SJCRH30 (cell line): ENCODE data around the gene TMEM53. TPM values are rescaled to one million over a fixed set of nuclear protein-coding genes. Genes with fewer than 3 reads are reported as not detected.
"Not testable (repeated sequence)": the region's sequence is repeated elsewhere in the genome, so short reads cannot be mapped to it uniquely, and the experiment has no call there.

Experiments used
- DNase-seq, 2 experiments: peaks; one replicate each; pipeline ENCODE4 v3.0.0-alpha.2; 2015 to 2020
- H3K27ac ChIP-seq: fragments of 250-450 bp; sonication (Bioruptor Pico); 2 replicates; pipeline ENCODE4 v1.5.1; 2020; ENCODE audit warnings: mild to moderate bottlenecking, moderate library complexity
- H3K27me3 ChIP-seq: fragments of 250-450 bp; sonication (Bioruptor Pico); 2 replicates; pipeline ENCODE4 v1.5.1; 2020; ENCODE audit warnings: mild to moderate bottlenecking, moderate library complexity
- H3K36me3 ChIP-seq: fragments of 250-450 bp; sonication (Bioruptor Pico); 2 replicates; pipeline ENCODE4 v1.5.1; 2020; ENCODE audit warnings: mild to moderate bottlenecking, moderate library complexity
- H3K4me1 ChIP-seq: fragments of 250-450 bp; sonication (Bioruptor Pico); 2 replicates; pipeline ENCODE4 v1.5.1; 2020; ENCODE audit warnings: mild to moderate bottlenecking, moderate library complexity
- H3K4me3 ChIP-seq: fragments of 250-450 bp; sonication (Bioruptor Pico); 2 replicates; pipeline ENCODE4 v1.5.1; 2020; ENCODE audit warnings: mild to moderate bottlenecking, moderate library complexity
- H3K9me3 ChIP-seq: fragments of 250-450 bp; sonication (Bioruptor Pico); replicated peaks from 2 replicates; pipeline ENCODE4 v1.5.1; 2020; ENCODE audit warnings: mild to moderate bottlenecking, moderate library complexity
- total RNA-seq: library from RNA; depleted of rRNA; stranded (reverse); fragments of >200 nt; shearing (Covaris generic); gene quantifications from 2 replicates; pipeline ENCODE4 v1.2.3, GENCODE V29; 2014

TMEM53 gene
- total RNA-seq, 1 experiment from 2014 or later, result 2.3 TPM

DNA sequence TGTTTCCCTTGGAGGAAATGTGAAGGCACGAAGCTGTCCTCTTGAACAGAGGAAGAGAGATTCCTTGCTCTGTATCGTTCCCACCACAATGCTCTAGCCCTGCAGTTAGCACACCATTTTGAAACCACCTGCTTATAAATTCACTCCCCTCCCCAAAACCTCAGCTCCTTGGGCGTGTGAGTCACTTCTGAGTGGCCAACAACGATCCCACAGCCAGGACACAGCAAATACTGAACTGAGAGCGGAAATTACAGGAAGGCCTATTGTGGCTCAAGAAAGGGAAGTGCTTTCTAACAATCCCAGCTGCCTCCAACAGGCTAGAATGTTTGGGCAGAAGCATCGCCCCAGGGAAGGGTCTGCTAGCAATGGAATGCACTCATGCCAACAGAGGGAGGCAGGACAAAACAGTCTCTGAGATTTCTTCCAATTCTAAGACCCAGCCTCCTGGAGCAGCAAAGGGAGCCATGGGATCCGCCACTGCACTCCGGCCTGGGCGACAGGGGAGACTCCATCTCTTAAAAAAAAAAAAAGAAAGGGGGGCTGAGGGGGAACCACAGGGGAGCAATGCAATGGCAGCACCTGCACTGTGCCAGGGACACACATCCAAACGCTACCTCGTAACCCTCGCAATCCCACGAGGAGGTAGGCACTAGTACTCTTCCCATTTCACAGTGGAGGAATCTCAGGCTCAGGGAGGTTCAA lies 1.9 kb downstream of the TMEM53 start:
- Histone ChIP-seq H3K9me3 (no peaks in the 10 kb centered on the region; the same call in 1 of the 2 replicates), H3K4me1 (peaks cover 32% of the 10 kb centered on the region), H3K36me3 (no peaks in the 10 kb centered on the region), H3K27me3 (no peaks in the 10 kb centered on the region), H3K27ac (peak overlapping the region; percentile 16), H3K4me3 (no peak overlapping the region)
- peak; percentile 83 to 90 for DNase-seq

DNA sequence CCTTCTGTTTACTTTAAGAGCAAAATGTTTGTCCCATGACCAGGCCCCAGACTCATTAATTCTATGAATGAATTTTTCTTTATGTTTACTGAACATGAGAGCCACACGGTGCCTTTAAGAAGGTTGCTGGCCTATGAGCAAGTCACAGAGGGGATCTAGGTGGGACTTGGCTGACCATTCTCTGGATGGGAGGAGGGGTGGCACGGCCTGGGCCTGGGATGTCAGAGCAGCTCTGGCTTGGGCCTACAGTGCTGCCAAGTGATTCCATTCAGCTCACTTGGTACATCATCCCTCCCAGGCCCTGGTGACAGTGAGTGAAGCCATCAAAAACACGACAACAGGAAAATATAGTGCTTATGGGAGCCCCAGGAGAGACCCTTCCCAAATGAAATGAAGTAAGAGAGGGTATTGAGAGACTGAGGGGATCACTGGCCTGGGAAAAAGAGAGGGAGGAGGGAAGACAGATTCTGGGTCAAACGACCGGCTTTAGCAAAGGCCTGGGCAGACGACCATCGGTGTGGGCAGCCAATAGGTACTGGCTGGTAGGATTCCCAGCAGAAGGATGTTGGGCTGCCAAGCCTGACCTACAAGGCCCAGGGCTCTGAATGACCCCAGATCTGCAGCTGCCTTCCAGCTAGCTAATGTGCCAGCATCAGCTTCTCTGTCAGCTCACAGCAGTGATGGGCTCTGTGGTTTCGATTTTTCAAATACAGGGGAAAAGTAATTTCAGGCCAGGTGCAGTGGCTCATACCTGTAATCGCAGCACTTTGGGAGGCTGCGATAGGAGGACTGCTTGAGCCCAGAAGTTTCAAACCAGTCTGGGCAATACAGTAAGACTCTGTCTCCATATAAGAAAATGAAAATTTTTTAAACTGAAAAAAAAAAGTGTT lies 3.3 kb downstream of the TMEM53 start:
- Histone ChIP-seq H3K27me3 (no peaks in the 10 kb centered on the region), H3K36me3 (no peaks in the 10 kb centered on the region), H3K4me1 (peaks cover 20% of the 10 kb centered on the region), H3K27ac (no peak overlapping the region), H3K4me3 (no peak overlapping the region), H3K9me3 (no peaks in the 10 kb centered on the region)
- no peak for DNase-seq

DNA sequence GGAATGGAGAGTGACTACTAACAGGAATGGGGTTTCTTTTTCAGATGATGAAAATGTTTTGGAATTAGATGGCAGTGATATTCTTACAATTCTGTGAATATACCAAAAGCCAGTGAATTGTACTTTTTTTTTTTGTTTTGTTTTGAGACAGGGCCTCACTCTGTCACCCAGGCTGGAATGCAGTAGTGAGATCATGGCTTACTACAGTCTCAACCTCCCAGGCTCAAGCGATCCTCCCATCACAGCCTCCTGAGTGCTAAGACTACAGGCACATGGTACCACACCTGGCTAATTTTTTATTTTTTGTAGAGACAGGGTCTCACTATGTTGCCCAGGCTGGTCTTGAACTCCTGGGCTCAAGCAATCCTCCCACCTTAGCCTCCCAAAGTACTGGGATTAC lies 7.6 kb downstream of the TMEM53 start:
- H3K4me1 ChIP-seq, H3K9me3 ChIP-seq, H3K27ac ChIP-seq, DNase-seq, H3K4me3 ChIP-seq, H3K36me3 ChIP-seq, H3K27me3 ChIP-seq: not testable (repeated sequence)

DNA sequence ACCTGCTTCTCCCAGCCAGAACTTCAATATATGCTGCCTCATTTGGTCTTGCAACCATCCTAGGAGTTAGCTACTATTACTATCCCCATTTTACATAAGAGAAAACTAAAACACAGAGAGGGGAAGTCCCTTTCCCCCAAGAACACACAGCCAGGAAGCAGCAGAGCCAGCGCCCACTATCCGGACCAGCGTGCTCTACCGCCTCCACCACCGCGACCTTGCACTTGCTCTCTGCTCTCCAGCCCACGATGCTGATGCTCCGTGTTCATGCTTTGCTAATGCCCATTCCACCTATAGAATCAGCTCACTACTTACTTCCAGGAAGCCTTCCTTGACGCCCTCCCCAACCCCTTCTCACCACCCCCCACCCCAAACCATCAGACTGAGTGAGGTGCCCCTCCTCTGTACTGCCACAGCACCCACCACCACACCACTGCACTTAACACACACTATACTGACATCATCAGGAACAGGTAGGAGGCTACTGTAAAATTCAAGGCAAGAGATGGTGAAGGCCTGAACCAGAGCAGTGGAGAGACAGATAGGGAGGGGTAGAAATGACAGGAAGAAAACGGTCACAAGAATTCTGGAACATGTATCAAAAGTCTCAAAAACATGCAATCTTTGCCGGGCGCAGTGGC lies 9.4 kb downstream of the TMEM53 start:
- Histone ChIP-seq H3K27me3 (no peaks in the 10 kb centered on the region), H3K27ac (no peak overlapping the region), H3K36me3 (no peaks in the 10 kb centered on the region), H3K9me3 (no peaks in the 10 kb centered on the region), H3K4me1 (peaks cover 6% of the 10 kb centered on the region), H3K4me3 (no peak overlapping the region)
- no peak for DNase-seq

DNA sequence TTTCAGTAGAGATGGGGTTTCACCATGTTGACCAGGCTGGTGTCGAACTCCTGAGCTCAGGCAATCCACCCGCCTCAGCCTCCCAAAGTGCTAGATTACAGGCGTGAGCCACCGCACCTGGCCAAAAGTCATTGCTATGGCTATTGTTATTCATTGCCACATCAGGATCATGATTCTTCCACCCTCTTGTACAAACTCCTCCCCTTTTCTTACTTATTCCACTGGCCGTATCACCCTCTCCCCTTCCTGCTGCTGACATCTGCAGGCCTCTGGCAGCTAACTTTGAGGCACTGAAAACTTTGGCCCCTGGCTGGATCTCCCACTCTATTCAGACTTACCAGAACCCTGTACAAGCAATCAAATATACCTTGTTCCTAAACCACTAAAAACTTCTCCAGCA lies 10.9 kb downstream of the TMEM53 start:
- DNase-seq, result no peak
- Histone ChIP-seq H3K9me3 (no peaks in the 10 kb centered on the region), H3K4me1 (peaks cover 7% of the 10 kb centered on the region), H3K27ac (no peak overlapping the region), H3K36me3 (no peaks in the 10 kb centered on the region), H3K27me3 (no peaks in the 10 kb centered on the region), H3K4me3 (no peak overlapping the region)

DNA sequence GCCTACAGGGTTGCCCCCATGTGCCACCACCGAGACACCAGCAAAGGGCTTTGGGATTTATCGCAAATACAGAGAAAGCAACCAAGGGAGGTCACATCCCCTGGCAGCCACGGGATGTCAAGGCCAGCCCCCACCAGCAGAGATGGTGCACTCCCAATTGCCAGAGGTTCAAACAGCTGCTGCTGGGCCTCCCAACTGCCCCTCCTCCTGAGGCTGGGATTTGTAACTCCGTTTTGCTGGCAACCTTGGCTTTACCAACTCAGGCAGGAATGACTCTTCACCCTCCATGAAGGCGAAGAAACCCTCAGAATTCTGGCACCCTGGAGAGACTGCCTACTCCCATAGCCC lies 11.6 kb downstream of the TMEM53 start:
- peak in 1 of 2 experiments; percentile 58 for DNase-seq
- Histone ChIP-seq H3K27ac (no peak overlapping the region), H3K36me3 (no peaks in the 10 kb centered on the region)

DNA sequence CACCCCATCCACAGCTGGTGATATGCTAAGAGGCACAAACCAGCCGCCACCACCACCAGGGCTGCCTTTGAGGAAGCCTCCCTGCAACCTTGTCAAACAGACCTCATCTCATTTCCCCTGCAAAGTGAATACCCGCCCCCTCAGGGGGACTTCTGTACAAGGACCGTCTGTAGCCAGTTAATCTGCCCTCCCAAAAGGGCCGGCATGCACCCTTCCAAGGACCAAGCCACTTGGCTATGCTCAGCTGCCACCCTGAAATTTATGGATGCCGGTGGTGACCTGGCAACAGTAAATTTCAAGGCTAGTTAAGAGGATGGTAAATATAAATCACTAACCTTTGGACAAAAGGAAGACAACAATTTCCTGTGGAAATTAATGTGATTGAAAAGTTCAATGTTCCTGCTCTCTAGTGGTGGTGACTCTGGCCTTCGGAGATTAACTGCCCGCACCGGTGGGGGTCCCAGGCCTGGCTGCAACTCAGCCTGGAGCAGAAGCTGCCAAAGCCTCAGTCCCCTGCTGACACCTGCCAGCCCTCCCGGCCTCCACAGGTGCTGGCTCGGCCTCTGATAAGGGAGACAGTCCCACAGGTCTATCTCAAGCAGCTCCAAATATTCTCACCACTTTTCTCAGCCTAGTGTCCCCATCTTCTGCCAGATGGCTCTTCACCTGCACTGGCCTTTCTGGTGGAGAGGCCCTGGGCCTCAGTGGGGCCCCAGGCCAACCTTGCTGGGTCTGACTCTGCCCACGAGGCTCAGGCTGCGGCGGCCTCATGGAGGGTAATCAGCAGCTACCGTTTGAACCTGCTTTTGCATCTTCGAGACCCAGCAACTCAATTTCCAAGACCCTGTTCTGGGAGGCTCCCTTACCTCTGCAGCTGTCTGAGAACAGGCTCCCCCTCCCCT lies 12.2 kb downstream of the TMEM53 start:
- no peak overlapping the region for H3K27ac ChIP-seq
- H3K27me3 ChIP-seq, result no peaks in the 10 kb centered on the region
- no peaks in the 10 kb centered on the region for H3K9me3 ChIP-seq
- peaks cover 7% of the 10 kb centered on the region for H3K4me1 ChIP-seq
- H3K36me3 ChIP-seq, result no peaks in the 10 kb centered on the region
- DNase-seq, result no peak
- no peak overlapping the region for H3K4me3 ChIP-seq

More for the DNA sequence above, 11.6 kb downstream of the TMEM53 start:
- Histone ChIP-seq H3K9me3 (no peaks in the 10 kb centered on the region), H3K4me1 (peaks cover 7% of the 10 kb centered on the region), H3K27me3 (no peaks in the 10 kb centered on the region), H3K4me3 (no peak overlapping the region)

DNA sequence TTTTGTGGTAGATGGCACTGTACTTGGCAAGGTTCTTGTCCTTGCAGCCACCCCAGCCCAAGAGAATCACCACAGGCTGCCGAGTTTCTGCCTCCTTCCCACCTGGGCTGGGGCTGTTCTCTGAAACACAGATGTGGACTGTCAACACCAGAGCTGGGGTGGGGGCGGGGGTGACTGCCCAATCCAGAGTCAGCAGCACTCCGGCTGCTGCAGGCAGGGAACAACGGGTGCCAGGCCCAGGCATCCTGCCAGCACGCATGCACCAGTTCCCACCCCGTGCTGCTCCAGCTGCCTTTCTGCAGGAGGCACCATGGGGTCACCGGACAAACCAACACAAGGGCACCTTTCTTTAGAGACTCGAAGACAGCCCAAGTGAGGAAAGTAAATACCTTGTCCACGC lies 14.1 kb downstream of the TMEM53 start:
- Histone ChIP-seq H3K27me3 (no peaks in the 10 kb centered on the region), H3K4me1 (peaks cover 11% of the 10 kb centered on the region), H3K9me3 (no peaks in the 10 kb centered on the region), H3K36me3 (no peaks in the 10 kb centered on the region), H3K4me3 (no peak overlapping the region), H3K27ac (peak overlapping the region; percentile 34)
- peak; percentile 89 to 91 for DNase-seq

DNA sequence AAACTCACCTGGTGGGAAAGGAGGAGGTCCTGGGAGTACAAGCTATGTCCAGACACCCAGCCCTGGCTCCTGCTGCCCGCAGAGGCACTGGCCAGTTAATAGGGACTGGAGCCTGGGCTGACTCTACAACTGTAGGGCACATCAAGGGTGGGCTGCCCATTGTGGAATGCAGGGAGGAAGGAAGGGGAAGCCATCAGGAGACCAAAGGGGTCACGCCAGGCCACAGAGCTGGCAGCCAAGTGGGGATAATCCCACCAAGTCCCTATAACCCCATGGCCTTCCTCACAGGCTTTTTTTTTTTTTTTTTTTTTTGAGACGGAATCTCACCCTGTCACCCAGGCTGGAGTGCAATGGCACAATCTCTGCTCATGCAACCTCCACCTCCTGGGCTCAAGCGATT lies 14.7 kb downstream of the TMEM53 start:
- no peaks in the 10 kb centered on the region for H3K36me3 ChIP-seq
- peaks cover 11% of the 10 kb centered on the region for H3K4me1 ChIP-seq
- DNase-seq, result no peak
- H3K9me3 ChIP-seq, result no peaks in the 10 kb centered on the region
- no peaks in the 10 kb centered on the region for H3K27me3 ChIP-seq
- H3K4me3 ChIP-seq, result no peak overlapping the region
- no peak overlapping the region for H3K27ac ChIP-seq

DNA sequence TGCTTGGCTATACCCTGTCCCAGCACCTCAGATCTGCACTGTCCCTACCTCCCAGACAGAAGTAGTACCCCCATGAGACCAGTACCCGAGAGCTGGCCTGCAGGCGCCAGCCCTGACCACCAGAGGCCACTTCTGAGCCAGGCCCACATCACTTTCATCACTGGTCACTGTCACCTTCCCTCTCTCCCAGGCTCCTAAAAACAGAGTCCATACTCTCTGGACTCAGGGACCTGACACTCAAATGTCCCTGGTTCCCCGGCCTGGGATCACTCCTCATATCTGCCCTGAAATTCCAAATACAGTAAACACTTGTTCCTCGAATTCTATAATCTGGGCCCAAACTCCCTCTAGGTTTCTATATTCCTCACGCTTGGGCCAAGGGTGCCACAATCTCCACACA lies 18.7 kb downstream of the TMEM53 start:
- Histone ChIP-seq H3K4me3 (no peak overlapping the region), H3K36me3 (peaks cover 1% of the 10 kb centered on the region; the same call in 1 of the 2 replicates), H3K9me3 (no peaks in the 10 kb centered on the region), H3K4me1 (peaks cover 11% of the 10 kb centered on the region), H3K27ac (no peak overlapping the region), H3K27me3 (no peaks in the 10 kb centered on the region)
- peak; percentile 40 to 70 for DNase-seq

DNA sequence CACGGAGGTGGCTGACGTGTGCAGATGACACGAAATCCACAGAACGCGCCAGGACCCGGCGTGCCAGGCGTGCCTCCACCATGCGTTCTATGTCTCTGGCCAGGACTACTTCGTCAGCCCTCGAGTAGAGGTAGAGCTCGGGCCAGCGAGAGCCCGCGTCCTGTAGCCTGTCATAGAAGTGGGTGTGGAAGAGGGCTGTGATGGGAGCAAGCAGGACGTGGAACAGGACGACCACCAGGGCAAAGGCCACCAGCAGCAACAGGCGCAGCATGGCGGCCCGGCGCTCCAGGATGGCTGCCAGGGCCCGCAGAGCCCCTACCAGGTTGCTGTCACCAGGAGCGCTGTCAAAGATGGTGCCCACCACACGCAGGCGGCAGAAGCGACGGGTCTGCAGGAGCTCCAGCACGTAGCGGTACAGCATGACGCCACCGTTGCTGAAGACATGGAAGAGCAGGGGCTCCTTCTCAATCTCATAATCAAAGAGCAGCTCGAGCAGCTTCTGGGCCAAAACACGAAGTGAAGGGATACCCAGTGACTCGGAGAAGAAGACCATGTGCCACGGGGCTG lies 19.6 kb downstream of the TMEM53 start:
- Histone ChIP-seq H3K9me3 (no peaks in the 10 kb centered on the region), H3K4me1 (peaks cover 4% of the 10 kb centered on the region; the same call in 1 of the 2 replicates), H3K27me3 (no peaks in the 10 kb centered on the region), H3K4me3 (no peak overlapping the region), H3K27ac (no peak overlapping the region), H3K36me3 (peaks cover 10% of the 10 kb centered on the region)
- DNase-seq, result no peak

DNA sequence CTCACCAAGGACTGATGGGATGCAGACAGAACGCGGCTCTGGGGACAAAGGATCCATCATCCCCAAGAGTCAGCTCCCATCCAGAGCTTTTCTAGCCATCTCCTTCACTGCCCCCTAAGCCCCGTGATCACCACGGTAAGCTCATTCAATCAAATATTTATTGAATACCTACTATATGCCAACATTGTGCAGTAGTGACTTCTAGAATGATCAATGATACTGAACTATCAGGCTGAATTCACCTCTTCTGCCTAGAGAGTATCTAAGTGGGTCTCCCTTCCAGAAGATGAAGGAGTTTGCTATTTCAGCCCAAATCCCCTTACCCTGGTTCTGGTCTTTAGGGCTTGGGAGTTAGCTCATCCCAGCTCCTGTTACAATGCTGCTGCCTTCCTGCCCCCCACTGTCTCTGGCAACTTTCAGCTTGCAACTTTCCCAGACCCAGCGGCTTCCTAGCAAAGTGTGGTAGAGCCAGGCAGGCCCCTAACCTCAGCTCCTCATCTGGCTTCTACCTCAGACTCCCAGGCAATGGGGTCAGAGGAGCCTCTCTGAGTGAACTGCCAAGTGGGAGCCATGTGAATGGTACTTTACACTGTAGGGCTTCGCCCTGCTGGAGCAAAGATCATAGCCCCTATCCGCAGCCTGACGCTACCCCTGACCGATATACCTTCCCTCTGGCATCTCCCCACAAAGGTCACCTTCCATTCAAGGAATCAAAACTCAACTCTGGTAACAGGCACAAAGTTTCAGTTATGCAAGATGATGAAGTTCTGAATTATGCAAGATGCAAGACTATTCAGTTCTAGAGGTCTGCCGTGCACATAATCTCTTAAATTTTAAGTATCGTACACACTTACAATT lies 20.9 kb downstream of the TMEM53 start:
- H3K4me3 ChIP-seq, result no peak overlapping the region
- H3K4me1 ChIP-seq, result peaks cover 4% of the 10 kb centered on the region; the same call in 1 of the 2 replicates
- H3K36me3 ChIP-seq, result peaks cover 22% of the 10 kb centered on the region
- H3K9me3 ChIP-seq, result no peaks in the 10 kb centered on the region
- no peak overlapping the region for H3K27ac ChIP-seq
- no peaks in the 10 kb centered on the region for H3K27me3 ChIP-seq
- no peak for DNase-seq

DNA sequence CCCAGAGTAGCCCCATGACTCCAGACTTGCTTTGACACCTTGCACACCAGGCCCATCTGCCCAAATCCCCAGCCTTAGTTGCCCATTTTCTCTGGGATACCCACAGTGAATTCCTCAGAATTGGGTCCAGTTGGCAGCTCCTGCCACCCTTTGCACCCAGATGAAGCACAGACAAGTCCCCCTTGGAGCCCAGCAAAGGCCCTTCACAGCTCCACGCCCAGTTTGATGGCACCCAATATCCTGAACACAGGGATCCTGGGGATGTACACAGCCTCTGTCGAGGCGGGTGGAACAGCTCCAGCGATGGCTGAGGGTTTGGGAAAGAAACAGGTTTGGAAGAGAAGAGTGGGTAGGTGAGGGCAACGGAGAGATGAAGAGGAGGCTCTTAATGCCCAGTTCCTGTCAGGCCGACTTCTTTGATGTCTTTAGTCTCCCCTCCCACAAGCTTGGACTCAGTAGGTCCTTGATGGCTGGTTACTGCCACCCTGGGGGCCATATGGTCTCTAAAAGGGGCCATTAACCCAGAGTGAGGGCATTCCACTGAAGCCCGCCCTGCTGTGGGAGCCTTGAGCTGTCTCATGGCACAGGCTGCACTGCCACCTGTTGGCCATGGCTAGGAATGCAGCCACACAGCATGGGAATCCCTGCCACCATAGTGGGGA lies 21.7 kb downstream of the TMEM53 start:
- Histone ChIP-seq H3K27ac (no peak overlapping the region), H3K4me3 (no peak overlapping the region), H3K4me1 (peaks cover 4% of the 10 kb centered on the region; the same call in 1 of the 2 replicates), H3K36me3 (peaks cover 26% of the 10 kb centered on the region), H3K9me3 (no peaks in the 10 kb centered on the region), H3K27me3 (no peaks in the 10 kb centered on the region)
- peak; percentile 72 to 91 for DNase-seq
